Vagina (tissue), 2 donors: ENCODE results near the gene SUN1. TPM values are rescaled to one million over a fixed set of nuclear protein-coding genes. Genes with fewer than 3 reads are reported as not detected.
"Not testable (repeated sequence)": the region's sequence is repeated elsewhere in the genome, so short reads cannot be mapped to it uniquely, and the experiment has no call there.

Experiments used
- DNase-seq, 2 donors: peaks; one replicate each; pipeline ENCODE4 v3.0.0-alpha.2; 2017; ENCODE audit errors: extremely low spot score in 2 of 2
- H3K27ac ChIP-seq: fragments of 200-600 bp; sonication (generic); one replicate; pipeline ENCODE4 v1.5.1; 2019
- H3K27me3 ChIP-seq: fragments of 200-600 bp; sonication (generic); one replicate; pipeline ENCODE4 v1.5.1; 2019
- H3K36me3 ChIP-seq, 2 donors: fragments of 200-600 bp; sonication (generic); one replicate each; pipeline ENCODE4 v1.5.1; 2017 to 2019
- H3K4me1 ChIP-seq: fragments of 200-600 bp; sonication (generic); one replicate; pipeline ENCODE4 v1.5.1; 2019
- H3K4me3 ChIP-seq, 2 donors: fragments of 200-600 bp; sonication (generic); 1 replicate in 1 of 2; 2 replicates in 1 of 2; pipeline ENCODE4 v1.5.1; 2016 to 2019
- H3K9me3 ChIP-seq: fragments of 200-600 bp; sonication (generic); one replicate; pipeline ENCODE4 v1.5.1; 2019
- POLR2A ChIP-seq, 2 donors: fragments of 450-650 bp; IDR thresholded peaks; one replicate each; pipeline ENCODE4 v1.6.1; 2017; ENCODE audit warnings: antibody characterized with exemption in 2 of 2, mild to moderate bottlenecking in 2 of 2, moderate library complexity in 2 of 2
- POLR2AphosphoS5 ChIP-seq, 2 donors: sonication (generic); formaldehyde crosslinking; IDR thresholded peaks; one replicate each; pipeline ENCODE4 v1.9.0; 2017; ENCODE audit warnings: antibody characterized with exemption in 2 of 2, mild to moderate bottlenecking in 2 of 2, low read depth in 1 of 2; ENCODE audit not compliant: insufficient read depth in 1 of 2
- intact Hi-C: fragments of 100-400 bp; cut with DNase I; formaldehyde crosslinking; loops from one replicate; pipeline ENCODE4 v1.15.1; 2023
- total RNA-seq: library from RNA; depleted of rRNA; stranded (reverse); fragments of >200 nt; gene quantifications from one replicate; pipeline ENCODE4 v1.2.3, GENCODE V29; 2016
- TF ChIP-seq, protein P1 (sequence below), 3 experiments: fragments of 450-650 bp in 2 of 3; fragments of 200-600 bp in 1 of 3; sonication (generic) in 1 of 3; IDR thresholded peaks; one replicate each; pipeline ENCODE4 v1.5.1; 2017 to 2019; ENCODE audit warnings: antibody characterized with exemption in 3 of 3, mild to moderate bottlenecking in 2 of 3, moderate library complexity in 2 of 3

SUN1 gene
- total RNA-seq, 1 donor from 2014 or later = 170 TPM

DNA sequence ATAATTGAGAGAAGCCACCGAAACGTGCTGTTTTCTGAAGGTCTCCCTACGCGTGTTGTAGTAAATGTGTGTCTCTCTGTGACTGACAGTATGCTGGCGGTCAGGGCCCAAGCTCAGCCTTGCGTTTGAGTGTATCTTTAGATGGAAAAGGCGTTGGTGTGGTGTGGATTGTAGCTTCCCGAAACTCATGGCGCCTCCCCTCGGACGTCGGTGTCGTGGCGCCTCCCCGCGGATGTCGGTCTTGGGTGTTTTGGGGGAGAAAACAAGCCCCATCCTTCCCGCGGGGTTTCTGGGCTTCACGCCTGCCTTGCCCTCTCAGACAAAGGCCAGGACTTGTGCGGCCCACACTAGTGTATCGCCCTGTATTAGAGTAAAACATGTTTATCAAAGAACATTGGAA lies 12.8 kb downstream of the SUN1 start:
- H3K36me3 ChIP-seq = peaks cover 0 to 53% of the 10 kb centered on the region in 2 donors
- intact Hi-C loops = no loop called here
- H3K27me3 ChIP-seq = no peaks in the 10 kb centered on the region
- no peak for TF ChIP-seq POLR2AphosphoS5 (IDR thresholded peaks at IDR 0.05; ENCODE audit: insufficient read depth in 1 of 2, low read depth in 1 of 2)
- TF ChIP-seq, protein P1, sequence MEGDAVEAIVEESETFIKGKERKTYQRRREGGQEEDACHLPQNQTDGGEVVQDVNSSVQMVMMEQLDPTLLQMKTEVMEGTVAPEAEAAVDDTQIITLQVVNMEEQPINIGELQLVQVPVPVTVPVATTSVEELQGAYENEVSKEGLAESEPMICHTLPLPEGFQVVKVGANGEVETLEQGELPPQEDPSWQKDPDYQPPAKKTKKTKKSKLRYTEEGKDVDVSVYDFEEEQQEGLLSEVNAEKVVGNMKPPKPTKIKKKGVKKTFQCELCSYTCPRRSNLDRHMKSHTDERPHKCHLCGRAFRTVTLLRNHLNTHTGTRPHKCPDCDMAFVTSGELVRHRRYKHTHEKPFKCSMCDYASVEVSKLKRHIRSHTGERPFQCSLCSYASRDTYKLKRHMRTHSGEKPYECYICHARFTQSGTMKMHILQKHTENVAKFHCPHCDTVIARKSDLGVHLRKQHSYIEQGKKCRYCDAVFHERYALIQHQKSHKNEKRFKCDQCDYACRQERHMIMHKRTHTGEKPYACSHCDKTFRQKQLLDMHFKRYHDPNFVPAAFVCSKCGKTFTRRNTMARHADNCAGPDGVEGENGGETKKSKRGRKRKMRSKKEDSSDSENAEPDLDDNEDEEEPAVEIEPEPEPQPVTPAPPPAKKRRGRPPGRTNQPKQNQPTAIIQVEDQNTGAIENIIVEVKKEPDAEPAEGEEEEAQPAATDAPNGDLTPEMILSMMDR (IDR thresholded peaks at IDR 0.05) = no peak
- no peak for TF ChIP-seq POLR2A (IDR thresholded peaks at IDR 0.05)
- no peak for DNase-seq
- no peaks in the 10 kb centered on the region for H3K9me3 ChIP-seq
- H3K27ac ChIP-seq = no peak overlapping the region
- peaks cover 13% of the 10 kb centered on the region for H3K4me1 ChIP-seq
- H3K4me3 ChIP-seq = no peak overlapping the region

DNA sequence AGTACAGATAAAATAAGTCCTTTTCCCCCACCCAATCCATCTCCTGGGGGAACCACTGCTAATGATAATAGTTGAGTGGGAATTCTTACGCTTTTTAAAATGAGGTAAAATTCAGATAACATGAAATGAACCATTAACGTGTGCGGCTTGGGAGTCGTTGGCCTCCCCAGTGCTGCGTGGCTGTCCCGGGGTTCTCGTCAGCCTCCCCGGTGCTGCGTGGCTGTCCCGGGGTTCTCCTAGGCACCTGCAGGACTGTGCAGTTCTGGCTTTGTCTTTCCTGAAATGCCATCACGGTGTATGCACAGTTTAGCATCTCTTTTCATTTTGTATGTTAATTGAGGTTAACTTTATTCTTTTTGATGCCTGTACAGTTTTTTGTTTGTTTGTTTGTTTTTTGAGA lies 13.5 kb downstream of the SUN1 start:
- no peak overlapping the region for H3K4me3 ChIP-seq
- H3K9me3 ChIP-seq = no peaks in the 10 kb centered on the region
- TF ChIP-seq, protein P1 (IDR thresholded peaks at IDR 0.05) = no peak
- H3K4me1 ChIP-seq = peaks cover 13% of the 10 kb centered on the region
- no peak for DNase-seq
- no peaks in the 10 kb centered on the region for H3K27me3 ChIP-seq
- H3K27ac ChIP-seq = no peak overlapping the region
- peaks cover 0 to 54% of the 10 kb centered on the region in 2 donors for H3K36me3 ChIP-seq
- intact Hi-C loops = no loop called here

DNA sequence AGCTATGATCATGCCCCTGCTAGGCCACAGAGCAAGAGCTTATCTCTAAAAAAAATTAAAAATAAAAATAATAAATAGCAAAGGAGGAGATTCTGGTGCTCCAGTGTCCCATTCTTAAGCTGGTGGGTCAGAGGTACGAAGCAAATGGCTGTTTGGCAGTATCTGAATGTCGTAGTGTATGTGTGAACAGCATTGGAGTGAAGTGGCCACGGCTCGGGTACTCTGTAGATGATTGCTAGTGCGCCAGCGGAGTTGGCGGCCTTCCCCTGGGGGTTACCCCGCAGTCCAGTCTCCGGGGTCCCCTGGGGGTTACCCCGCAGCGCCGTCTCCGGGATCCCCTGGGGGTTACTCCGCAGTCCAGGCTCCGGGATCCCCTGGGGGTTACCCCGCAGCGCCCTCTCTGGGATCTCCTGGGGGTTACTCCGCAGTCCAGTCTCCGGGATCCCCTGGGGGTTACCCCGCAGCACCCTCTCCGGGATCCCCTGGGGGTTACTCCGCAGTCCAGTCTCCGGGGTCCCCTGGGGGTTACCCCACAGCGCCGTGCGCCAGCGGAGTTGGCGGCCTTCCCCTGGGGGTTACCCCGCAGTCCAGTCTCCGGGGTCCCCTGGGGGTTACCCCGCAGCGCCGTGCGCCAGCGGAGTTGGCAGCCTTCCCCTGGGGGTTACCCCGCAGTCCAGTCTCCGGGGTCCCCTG lies 14.8 kb downstream of the SUN1 start:
- peaks cover 0 to 59% of the 10 kb centered on the region in 2 donors for H3K36me3 ChIP-seq
- H3K9me3 ChIP-seq, H3K4me3 ChIP-seq, H3K4me1 ChIP-seq, H3K27me3 ChIP-seq, intact Hi-C loops, DNase-seq, H3K27ac ChIP-seq: not testable (repeated sequence)

DNA sequence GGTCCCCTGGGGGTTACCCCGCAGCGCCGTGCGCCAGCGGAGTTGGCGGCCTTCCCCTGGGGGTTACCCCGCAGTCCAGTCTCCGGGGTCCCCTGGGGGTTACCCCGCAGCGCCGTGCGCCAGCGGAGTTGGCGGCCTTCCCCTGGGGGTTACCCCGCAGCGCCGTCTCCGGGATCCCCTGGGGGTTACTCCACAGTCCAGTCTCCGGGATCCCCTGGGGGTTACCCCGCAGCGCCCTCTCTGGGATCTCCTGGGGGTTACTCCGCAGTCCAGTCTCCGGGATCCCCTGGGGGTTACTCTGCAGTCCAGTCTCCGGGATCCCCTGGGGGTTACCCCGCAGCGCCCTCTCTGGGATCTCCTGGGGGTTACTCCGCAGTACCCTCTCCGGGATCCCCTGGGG lies 15.5 kb downstream of the SUN1 start:
- H3K27me3 ChIP-seq, H3K4me3 ChIP-seq, DNase-seq, H3K27ac ChIP-seq, H3K9me3 ChIP-seq, intact Hi-C loops, H3K4me1 ChIP-seq: not testable (repeated sequence)
- peaks cover 0 to 58% of the 10 kb centered on the region in 2 donors for H3K36me3 ChIP-seq

DNA sequence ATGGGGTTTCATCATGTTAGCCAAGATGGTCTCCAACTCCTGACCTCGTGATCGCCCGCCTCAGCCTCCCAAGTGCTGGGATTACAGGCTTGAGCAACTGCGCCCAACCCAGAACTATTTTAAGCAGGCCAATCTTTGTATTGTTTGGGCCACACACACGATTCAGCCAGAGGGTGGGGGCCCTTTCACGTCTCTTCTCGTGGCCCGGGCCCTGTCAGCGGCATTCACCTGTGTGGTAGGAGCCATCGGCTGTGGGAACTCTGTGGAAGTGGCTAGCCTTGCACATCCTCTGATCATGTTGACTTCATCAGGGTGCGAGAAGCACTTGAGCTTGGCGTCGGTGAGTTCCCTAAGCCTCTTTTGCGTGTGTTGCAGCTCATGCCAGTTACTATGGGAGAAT lies 16.9 kb downstream of the SUN1 start:
- DNase-seq = no peak
- intact Hi-C loops = no loop called here
- Histone ChIP-seq H3K4me1 (no peaks in the 10 kb centered on the region), H3K27me3 (no peaks in the 10 kb centered on the region), H3K27ac (no peak overlapping the region), H3K9me3 (no peaks in the 10 kb centered on the region), H3K4me3 (no peak overlapping the region), H3K36me3 (peaks cover 0 to 58% of the 10 kb centered on the region in 2 donors)
- TF ChIP-seq POLR2A (IDR thresholded peaks at IDR 0.05) (no peak), POLR2AphosphoS5 (IDR thresholded peaks at IDR 0.05; ENCODE audit: insufficient read depth in 1 of 2, low read depth in 1 of 2) (no peak)
- TF ChIP-seq, protein P1 (IDR thresholded peaks at IDR 0.05) = no peak

DNA sequence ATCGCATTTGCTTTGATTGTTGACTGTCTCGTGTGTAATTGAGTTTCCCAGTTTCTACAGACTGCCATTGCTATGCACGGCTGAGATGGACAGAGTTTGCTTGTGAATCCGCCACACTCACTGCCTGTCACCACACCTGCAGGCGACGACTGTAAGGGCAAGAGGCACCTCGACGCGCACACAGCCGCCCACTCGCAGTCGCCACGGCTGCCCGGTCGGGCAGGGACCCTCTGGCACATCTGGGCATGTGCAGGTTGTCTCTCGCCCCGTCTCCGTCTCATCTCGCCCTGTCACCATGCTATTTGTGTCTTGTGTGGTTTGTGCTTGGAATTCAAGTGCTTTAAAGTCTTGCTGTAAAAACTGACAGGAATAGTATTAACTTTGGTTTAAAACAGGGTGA lies 17.5 kb downstream of the SUN1 start:
- H3K27ac ChIP-seq = no peak overlapping the region

More for the DNA sequence above, 17.5 kb downstream of the SUN1 start:
- H3K36me3 ChIP-seq = peaks cover 0 to 58% of the 10 kb centered on the region in 2 donors
- intact Hi-C loops = no loop called here
- TF ChIP-seq POLR2AphosphoS5 (IDR thresholded peaks at IDR 0.05; ENCODE audit: insufficient read depth in 1 of 2, low read depth in 1 of 2) (no peak), POLR2A (IDR thresholded peaks at IDR 0.05) (no peak)
- TF ChIP-seq, protein P1 (IDR thresholded peaks at IDR 0.05) = no peak
- H3K27me3 ChIP-seq = no peaks in the 10 kb centered on the region
- no peaks in the 10 kb centered on the region for H3K9me3 ChIP-seq
- no peak for DNase-seq
- no peak overlapping the region for H3K4me3 ChIP-seq
- H3K4me1 ChIP-seq = no peaks in the 10 kb centered on the region
